ENCODE data around the gene C2CD2. TPM values are rescaled to one million over a fixed set of nuclear protein-coding genes. Genes with fewer than 3 reads are reported as not detected.

C2CD2 gene
- polyA plus RNA-seq, 1 donor (not counting 4 experiments of a cell fraction or from before 2014, with no cell fraction given), result 39.9 TPM

- Histone ChIP-seq H3K36me3 (ENCODE audit: control insufficient read depth in 2 of 2, extremely low read depth in 1 of 2, insufficient read depth in 2 of 2, low read length in 2 of 2) (no peaks in the 10 kb centered on the region), H4K20me1 (ENCODE audit: control insufficient read depth, extremely low read depth, insufficient read depth, low read length) (no peaks in the 10 kb centered on the region), H3K27ac (ENCODE audit: control insufficient read depth, insufficient read depth, low read length) (peak overlapping the region; percentile 79), H2AFZ (ENCODE audit: control insufficient read depth, low read length) (no peak overlapping the region), H3K9me3 (ENCODE audit: control insufficient read depth, low read depth, low read length) (no peaks in the 10 kb centered on the region), H3K4me1 (ENCODE audit: control insufficient read depth, extremely low read depth, insufficient read depth, low read length) (peaks cover 35% of the 10 kb centered on the region), H3K27me3 (ENCODE audit: control insufficient read depth, extremely low read depth, insufficient read depth, low read length) (no peaks in the 10 kb centered on the region), H3K79me2 (ENCODE audit: control insufficient read depth, insufficient read depth, low read length) (peaks cover 3% of the 10 kb centered on the region), H3K4me3 (ENCODE audit: control insufficient read depth in 2 of 3, extremely low read depth in 1 of 3, insufficient read depth in 2 of 3, low read depth in 1 of 3, low read length in 3 of 3) (no peak overlapping the region), H3K4me2 (ENCODE audit: control insufficient read depth, extremely low read depth, insufficient read depth, low read depth, low read length) (peak overlapping the region; percentile 63), H3K9me1 (ENCODE audit: control insufficient read depth, extremely low read depth, insufficient read depth, low read length) (no peaks in the 10 kb centered on the region), H3K9ac (ENCODE audit: control insufficient read depth, extremely low read depth, insufficient read depth, low read length) (peak overlapping the region; percentile 51)
- FAIRE-seq (peak; percentile 98), DNase-seq (ENCODE audit: low read depth, low spot score) (no peak)
- dilution Hi-C loops (cut with MboI; ENCODE audit: extremely low pct_ligation_motif_present, low sequenced_read_pairs), result no loop called here
- TF ChIP-seq CTCF (optimal IDR thresholded peaks at IDR 0.05 in 1 of 3, IDR thresholded peaks at IDR 0.05 in 1 of 3, conservative IDR thresholded peaks at IDR 0.05 in 1 of 3; ENCODE audit: extremely low read depth in 1 of 3, insufficient read depth in 2 of 3, low read length in 3 of 3) (peak in 2 of 3 experiments; percentile 62 to 63), EZH2 (IDR thresholded peaks at IDR 0.05; ENCODE audit: low read length) (no peak)
Measured at GRCh38 chr21:41957991-41958766, 4.4 kb upstream of the C2CD2 start.

GRCh38 chr21:41956926-41957729, 3.3 kb upstream of the C2CD2 start:
- Histone ChIP-seq H3K79me2 (ENCODE audit: control insufficient read depth, insufficient read depth, low read length) (peaks cover 14% of the 10 kb centered on the region), H3K27me3 (ENCODE audit: control insufficient read depth, extremely low read depth, insufficient read depth, low read length) (no peaks in the 10 kb centered on the region), H2AFZ (ENCODE audit: control insufficient read depth, low read length) (no peak overlapping the region), H3K4me3 (ENCODE audit: control insufficient read depth in 2 of 3, extremely low read depth in 1 of 3, insufficient read depth in 2 of 3, low read depth in 1 of 3, low read length in 3 of 3) (no peak overlapping the region), H3K9ac (ENCODE audit: control insufficient read depth, extremely low read depth, insufficient read depth, low read length) (peak overlapping the region; percentile 51), H3K9me3 (ENCODE audit: control insufficient read depth, low read depth, low read length) (no peaks in the 10 kb centered on the region), H3K4me2 (ENCODE audit: control insufficient read depth, extremely low read depth, insufficient read depth, low read depth, low read length) (peak overlapping the region; percentile 44), H3K9me1 (ENCODE audit: control insufficient read depth, extremely low read depth, insufficient read depth, low read length) (peaks cover 3% of the 10 kb centered on the region), H4K20me1 (ENCODE audit: control insufficient read depth, extremely low read depth, insufficient read depth, low read length) (no peaks in the 10 kb centered on the region), H3K4me1 (ENCODE audit: control insufficient read depth, extremely low read depth, insufficient read depth, low read length) (peaks cover 41% of the 10 kb centered on the region), H3K36me3 (ENCODE audit: control insufficient read depth in 2 of 2, extremely low read depth in 1 of 2, insufficient read depth in 2 of 2, low read length in 2 of 2) (no peaks in the 10 kb centered on the region), H3K27ac (ENCODE audit: control insufficient read depth, insufficient read depth, low read length) (peak overlapping the region; percentile 79)
- TF ChIP-seq EZH2 (IDR thresholded peaks at IDR 0.05; ENCODE audit: low read length), result no peak
- TF ChIP-seq CTCF (optimal IDR thresholded peaks at IDR 0.05 in 1 of 3, IDR thresholded peaks at IDR 0.05 in 1 of 3, conservative IDR thresholded peaks at IDR 0.05 in 1 of 3; ENCODE audit: extremely low read depth in 1 of 3, insufficient read depth in 2 of 3, low read length in 3 of 3), result no peak
- FAIRE-seq (peak; percentile 86), DNase-seq (ENCODE audit: low read depth, low spot score) (no peak)
- dilution Hi-C loops (cut with MboI; ENCODE audit: extremely low pct_ligation_motif_present, low sequenced_read_pairs), result no loop called here
